KMS-11 (cell line): Measurements from ENCODE around the gene EIF1.
A peak's percentile ranks its signal among the peaks of the same experiment; 100 is the strongest.

Source experiments
- H2AFZ ChIP-seq: fragments of 200-600 bp; sonication (generic); 2 replicates; pipeline ENCODE4 v1.6.1; 2016; ENCODE audit warnings: antibody characterized with exemption, mixed run types, low read depth
- H3K27ac ChIP-seq: fragments of 200-600 bp; sonication (generic); 2 replicates; pipeline ENCODE4 v1.6.1; 2016; ENCODE audit warnings: mild to moderate bottlenecking, mixed run types
- H3K27me3 ChIP-seq: fragments of 200-600 bp; sonication (generic); 2 replicates; pipeline ENCODE4 v1.6.1; 2017; ENCODE audit warnings: mild to moderate bottlenecking, low read depth, mixed run types, moderate library complexity; ENCODE audit not compliant: insufficient read depth
- H3K36me3 ChIP-seq: fragments of 200-600 bp; sonication (generic); 2 replicates; pipeline ENCODE4 v1.6.1; 2017; ENCODE audit warnings: mild to moderate bottlenecking, mixed run types; ENCODE audit not compliant: insufficient read depth
- H3K4me1 ChIP-seq: fragments of 200-600 bp; sonication (generic); 2 replicates; pipeline ENCODE4 v1.6.1; 2016; ENCODE audit warnings: mild to moderate bottlenecking, low read depth, mixed run types; ENCODE audit not compliant: poor library complexity, severe bottlenecking
- H3K4me2 ChIP-seq: fragments of 200-600 bp; sonication (generic); 2 replicates; pipeline ENCODE4 v1.7.0; 2016; ENCODE audit warnings: mild to moderate bottlenecking, mixed run types
- H3K4me3 ChIP-seq: fragments of 200-600 bp; sonication (generic); IDR thresholded peaks from 2 replicates; pipeline ENCODE4 v1.6.1; 2017; ENCODE audit warnings: low read depth, low read length, mixed read lengths; ENCODE audit not compliant: insufficient read depth
- H3K79me2 ChIP-seq: fragments of 200-600 bp; sonication (generic); 2 replicates; pipeline ENCODE4 v1.6.1; 2016; ENCODE audit warnings: low read depth, mixed run types; ENCODE audit not compliant: insufficient read depth
- H3K9ac ChIP-seq: fragments of 200-600 bp; sonication (generic); 2 replicates; pipeline ENCODE4 v1.6.1; 2016; ENCODE audit warnings: mild to moderate bottlenecking, mixed run types
- H4K20me1 ChIP-seq: fragments of 200-600 bp; sonication (generic); 2 replicates; pipeline ENCODE4 v1.6.1; 2016; ENCODE audit warnings: mild to moderate bottlenecking, mixed run types; ENCODE audit not compliant: insufficient read depth
- CTCF ChIP-seq: fragments of 200-600 bp; sonication (generic); conservative IDR thresholded peaks from 2 replicates; pipeline ENCODE4 v1.6.1; 2017; ENCODE audit warnings: low read depth, mild to moderate bottlenecking, antibody characterized with exemption, low read length, moderate library complexity, mixed read lengths

EIF1 gene

GRCh38 chr17:41686281-41686680 is 2.4 kb upstream of the EIF1 start:
- H3K4me2 ChIP-seq: no peak overlapping the region
- H3K27me3 ChIP-seq: no peaks in the 10 kb centered on the region
- H3K79me2 ChIP-seq: peaks cover 23% of the 10 kb centered on the region
- H3K36me3 ChIP-seq: peaks cover 19% of the 10 kb centered on the region; the same call in 1 of the 2 replicates
- H4K20me1 ChIP-seq: peaks cover 19% of the 10 kb centered on the region
- H2AFZ ChIP-seq: no peak overlapping the region
- no peak overlapping the region for H3K27ac ChIP-seq
- no peak overlapping the region for H3K4me3 ChIP-seq
- no peak for TF ChIP-seq CTCF
- no peak overlapping the region for H3K9ac ChIP-seq
- peaks cover 32% of the 10 kb centered on the region for H3K4me1 ChIP-seq

DNA sequence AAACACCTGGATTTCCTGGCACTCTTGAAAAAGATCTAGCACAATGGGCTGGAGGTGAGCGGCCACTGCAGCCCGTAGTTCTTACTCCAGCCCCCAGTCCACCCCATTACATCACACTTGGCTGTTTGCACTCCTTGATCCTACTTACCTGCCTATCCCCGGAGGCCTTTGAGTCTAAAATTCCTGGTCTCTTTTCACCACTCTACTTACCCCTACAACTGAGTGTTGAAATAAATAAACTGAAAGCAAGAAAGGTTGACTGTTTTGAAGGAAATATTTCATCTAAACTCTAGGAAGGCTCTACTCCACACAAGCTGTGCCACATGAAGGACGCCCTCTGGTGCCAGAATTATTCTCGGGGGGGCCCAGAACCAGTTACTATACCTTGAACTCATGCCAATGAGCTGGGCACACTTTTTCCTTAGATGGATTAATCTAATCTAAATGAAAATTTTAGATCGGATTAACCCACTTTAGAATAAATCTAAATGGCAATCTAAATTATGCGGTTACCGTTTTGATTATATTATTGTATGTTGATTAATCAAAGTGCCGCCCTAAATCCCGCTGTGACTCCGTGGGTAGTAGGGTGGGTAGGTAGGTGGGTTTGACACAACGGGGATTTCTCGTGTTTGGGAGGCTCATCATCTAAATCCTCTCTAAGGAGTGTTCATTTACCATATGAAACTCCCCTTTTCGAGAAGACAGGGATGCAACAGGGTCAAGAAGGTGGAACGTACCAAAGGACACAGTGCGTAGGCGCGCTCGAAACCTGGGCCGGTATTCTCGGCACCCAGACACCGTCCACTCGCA is 651 bp upstream of the EIF1 start:
- Histone ChIP-seq H4K20me1 (peaks cover 27% of the 10 kb centered on the region), H2AFZ (peak overlapping the region; percentile 60), H3K27ac (peak overlapping the region; percentile 98), H3K4me3 (peak overlapping the region; percentile 1), H3K27me3 (no peaks in the 10 kb centered on the region), H3K36me3 (peaks cover 28% of the 10 kb centered on the region; the same call in 1 of the 2 replicates), H3K79me2 (peaks cover 28% of the 10 kb centered on the region), H3K4me2 (peak overlapping the region; percentile 65), H3K4me1 (peaks cover 27% of the 10 kb centered on the region), H3K9ac (peak overlapping the region; percentile 17; the same call in 1 of the 2 replicates)
- peak; percentile 73 for TF ChIP-seq CTCF

GRCh38 chr17:41689497-41690299 is 1.0 kb downstream of the EIF1 start:
- peaks cover 28% of the 10 kb centered on the region; the same call in 1 of the 2 replicates for H3K36me3 ChIP-seq
- peak overlapping the region; percentile 70 for H3K4me3 ChIP-seq
- peaks cover 27% of the 10 kb centered on the region for H3K4me1 ChIP-seq
- H4K20me1 ChIP-seq: peaks cover 27% of the 10 kb centered on the region
- no peak overlapping the region for H2AFZ ChIP-seq
- peak overlapping the region; percentile 99 for H3K9ac ChIP-seq
- H3K27me3 ChIP-seq: no peaks in the 10 kb centered on the region
- H3K4me2 ChIP-seq: peak overlapping the region; percentile 90
- peak; percentile 97 for TF ChIP-seq CTCF
- peaks cover 28% of the 10 kb centered on the region for H3K79me2 ChIP-seq
- peak overlapping the region; percentile 98 for H3K27ac ChIP-seq

DNA sequence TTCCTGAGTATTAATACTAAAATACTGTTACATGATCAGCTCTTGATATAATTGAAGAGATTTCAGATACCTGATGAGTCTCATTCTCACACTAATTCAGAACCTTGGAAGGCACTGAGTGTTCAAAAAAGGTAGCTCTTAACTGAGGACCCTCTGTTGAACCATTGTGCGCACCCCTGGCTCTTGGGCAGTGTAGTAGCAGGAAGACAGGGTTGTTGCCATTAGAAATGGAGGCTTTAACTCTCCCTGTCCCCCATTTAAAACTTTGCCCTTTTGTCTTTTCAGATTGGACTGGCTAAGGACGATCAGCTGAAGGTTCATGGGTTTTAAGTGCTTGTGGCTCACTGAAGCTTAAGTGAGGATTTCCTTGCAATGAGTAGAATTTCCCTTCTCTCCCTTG is 1.8 kb downstream of the EIF1 start:
- Histone ChIP-seq H4K20me1 (peaks cover 27% of the 10 kb centered on the region), H3K9ac (0 out of 2 replicates have a peak overlapping the region, but pooled peaks have one; percentile 99), H3K4me1 (peaks cover 27% of the 10 kb centered on the region), H2AFZ (no peak overlapping the region), H3K4me2 (peak overlapping the region; percentile 90), H3K4me3 (no peak overlapping the region), H3K36me3 (peaks cover 28% of the 10 kb centered on the region; the same call in 1 of the 2 replicates), H3K27ac (peak overlapping the region; percentile 98; the same call in 1 of the 2 replicates), H3K79me2 (peaks cover 28% of the 10 kb centered on the region), H3K27me3 (no peaks in the 10 kb centered on the region)
- TF ChIP-seq CTCF: no peak
